Mucosa of descending colon (tissue), 3 donors: ENCODE data around the gene ERI2. TPM values are rescaled to one million over a fixed set of nuclear protein-coding genes. Genes with fewer than 3 reads are reported as not detected.

ENCODE experiments used
- ATAC-seq: fragments of 200-7000 bp; cut with Tn5 transposase; one replicate; pipeline ENCODE4 v1.9.1; 2020; ENCODE audit warnings: mild to moderate bottlenecking, moderate library complexity
- DNase-seq, 3 donors: peaks; one replicate each; pipeline ENCODE4 v3.0.0-alpha.2; 2020
- H3K36me3 ChIP-seq: fragments of 200-600 bp; one replicate; pipeline ENCODE4 v1.8.0; 2021; ENCODE audit warnings: low read depth, mild to moderate bottlenecking
- H3K4me1 ChIP-seq: fragments of 200-600 bp; one replicate; pipeline ENCODE4 v1.8.0; 2021; ENCODE audit warnings: low read depth, mild to moderate bottlenecking
- H3K4me3 ChIP-seq: fragments of 200-600 bp; one replicate; pipeline ENCODE4 v1.8.0; 2021; ENCODE audit warnings: mild to moderate bottlenecking
- H3K9me3 ChIP-seq: fragments of 200-600 bp; one replicate; pipeline ENCODE4 v1.8.0; 2021; ENCODE audit warnings: mild to moderate bottlenecking
- CTCF ChIP-seq: fragments of 200-600 bp; IDR thresholded peaks from one replicate; pipeline ENCODE4 v1.8.0; 2022; ENCODE audit warnings: antibody characterized with exemption, mild to moderate bottlenecking
- intact Hi-C, 2 donors: fragments of 100-400 bp; cut with DNase I in 1 of 2; cut with micrococcal nuclease in 1 of 2; formaldehyde crosslinking; loops; one replicate each; pipeline versions ENCODE4 v1.11.0 to v1.11.1; 2022; cut with DNase I, micrococcal nuclease
- total RNA-seq, 3 donors: library from RNA; stranded (reverse); fragmentation: NEBNext Ultra II Directional in 2 of 3; extraction: Animal tissue kit (Norgen Biotek cat#: 25700) in 2 of 3; gene quantifications; one replicate each; pipeline versions ENCODE4 v1.2.1 to v1.2.4, GENCODE V29; 2021 to 2023
- donor health status: DM: no; HTN: no; CAD: no; lungs with moderate emphysema.
- donor health status: DM: no; HTN: no; CAD: no.
- donor health status: DM: no; HTN: yes; CAD: no.

Gene ERI2
- total RNA-seq, 3 donors from 2014 or later = 16.2 to 30.3 (median 30.2) TPM

DNA sequence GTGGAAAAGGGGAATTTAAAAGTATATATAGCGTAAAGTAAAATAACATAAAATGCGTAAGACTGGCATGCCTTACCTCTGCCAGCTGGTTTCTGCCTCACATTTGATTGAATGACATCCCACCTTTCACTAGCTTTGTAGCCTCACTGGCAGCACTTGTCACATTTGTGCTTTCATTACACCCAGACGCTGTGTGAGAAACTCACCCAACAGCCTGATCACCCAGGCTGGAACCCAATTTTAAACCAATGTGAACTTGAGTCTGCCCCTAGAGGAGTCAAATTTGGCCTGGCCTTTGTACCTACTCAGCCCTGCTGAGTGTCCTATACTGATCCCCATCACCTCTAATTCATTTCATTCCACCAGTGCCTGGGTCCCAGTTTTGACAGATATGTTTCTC lies 59.8 kb downstream of the ERI2 start:
- Histone ChIP-seq H3K4me1 (no peaks in the 10 kb centered on the region), H3K9me3 (peaks cover 15% of the 10 kb centered on the region), H3K4me3 (no peak overlapping the region), H3K36me3 (no peaks in the 10 kb centered on the region)
- ATAC-seq (no peak), DNase-seq (no peak)
- TF ChIP-seq CTCF = no peak
- intact Hi-C loops = no loop called here

Other genes with a start within 250 kb of the ERI2 start
- not detected for gene ACSM2B, start 230.1 kb downstream of the ERI2 start, total RNA-seq
- 1 to 10 TPM; 1.4 to 3.3 (median 1.5) TPM for gene ACSM1, start 108.8 kb downstream of the ERI2 start, total RNA-seq
- gene THUMPD1, start 64.7 kb downstream of the ERI2 start, total RNA-seq = 10 to 100 TPM; 30.8 to 52.8 (median 32.4) TPM
- gene ACSM3, start 42.5 kb downstream of the ERI2 start, total RNA-seq = 10 to 100 TPM; 27.0 to 45.1 (median 42.2) TPM
- gene REXO5, start 55 bp upstream of the ERI2 start, total RNA-seq = 1 to 10 TPM; 3.0 to 6.9 (median 4.1) TPM
- gene DCUN1D3, start 93.9 kb upstream of the ERI2 start, total RNA-seq = 10 to 100 TPM in 2 of 3 donors, 1 to 10 TPM in 1; 10.0 to 21.5 (median 12.2) TPM
- gene LYRM1, start 94.3 kb upstream of the ERI2 start, total RNA-seq = 10 to 100 TPM; 16.4 to 25.2 (median 17.3) TPM